Measurements from ENCODE around the gene FAM78A. TPM values are rescaled to one million over a fixed set of nuclear protein-coding genes. Genes with fewer than 3 reads are reported as not detected.

The FAM78A gene
- polyA plus RNA-seq, 1 experiment, result 1.1 TPM

DNA sequence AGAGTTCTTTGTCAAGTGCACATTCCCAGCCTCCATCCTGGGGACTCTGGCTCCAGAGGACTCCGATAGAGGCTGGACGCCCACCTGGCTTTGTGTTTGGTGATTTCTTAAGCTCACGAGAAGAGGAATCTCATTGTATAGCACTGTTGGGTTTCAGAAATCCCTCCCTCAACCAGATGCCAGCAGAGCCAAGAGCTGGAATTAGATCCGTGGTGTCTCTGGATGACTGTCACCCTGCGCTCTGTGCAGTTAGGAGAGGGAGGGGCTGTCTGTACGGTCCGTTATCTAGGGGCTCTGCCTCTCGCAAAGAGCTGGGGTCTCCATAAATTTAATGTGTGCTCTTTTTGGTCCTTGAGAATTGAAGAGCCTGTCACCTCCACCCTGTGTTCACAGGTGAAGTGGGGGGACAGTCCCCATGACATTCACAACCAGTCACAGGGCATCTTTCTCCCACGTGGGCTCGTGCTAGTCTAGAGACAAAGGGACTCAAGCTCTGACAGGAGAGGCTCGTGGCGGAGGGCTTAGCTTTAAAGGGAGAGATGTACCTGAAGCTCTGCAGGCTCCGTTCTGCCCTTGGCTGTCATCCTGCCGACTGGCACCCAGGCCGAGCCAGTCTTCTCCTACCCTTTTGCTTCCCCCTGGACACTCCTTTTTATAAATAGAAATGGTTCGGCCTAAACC, 41.4 kb downstream of the FAM78A start:
- no peak for DNase-seq (ENCODE audit: low read depth)
- Histone ChIP-seq H3K36me3 (ENCODE audit: control insufficient read depth, insufficient read depth, low read length) (peaks cover 21% of the 10 kb centered on the region), H3K27me3 (ENCODE audit: control insufficient read depth, insufficient read depth, low read length) (no peaks in the 10 kb centered on the region), H3K4me3 (ENCODE audit: low read depth, low read length) (no peak overlapping the region)
- TF ChIP-seq, protein P1, sequence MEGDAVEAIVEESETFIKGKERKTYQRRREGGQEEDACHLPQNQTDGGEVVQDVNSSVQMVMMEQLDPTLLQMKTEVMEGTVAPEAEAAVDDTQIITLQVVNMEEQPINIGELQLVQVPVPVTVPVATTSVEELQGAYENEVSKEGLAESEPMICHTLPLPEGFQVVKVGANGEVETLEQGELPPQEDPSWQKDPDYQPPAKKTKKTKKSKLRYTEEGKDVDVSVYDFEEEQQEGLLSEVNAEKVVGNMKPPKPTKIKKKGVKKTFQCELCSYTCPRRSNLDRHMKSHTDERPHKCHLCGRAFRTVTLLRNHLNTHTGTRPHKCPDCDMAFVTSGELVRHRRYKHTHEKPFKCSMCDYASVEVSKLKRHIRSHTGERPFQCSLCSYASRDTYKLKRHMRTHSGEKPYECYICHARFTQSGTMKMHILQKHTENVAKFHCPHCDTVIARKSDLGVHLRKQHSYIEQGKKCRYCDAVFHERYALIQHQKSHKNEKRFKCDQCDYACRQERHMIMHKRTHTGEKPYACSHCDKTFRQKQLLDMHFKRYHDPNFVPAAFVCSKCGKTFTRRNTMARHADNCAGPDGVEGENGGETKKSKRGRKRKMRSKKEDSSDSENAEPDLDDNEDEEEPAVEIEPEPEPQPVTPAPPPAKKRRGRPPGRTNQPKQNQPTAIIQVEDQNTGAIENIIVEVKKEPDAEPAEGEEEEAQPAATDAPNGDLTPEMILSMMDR (IDR thresholded peaks at IDR 0.05; ENCODE audit: insufficient read depth, low read depth, low read length), result no peak
- CTCF ChIA-PET, result no interaction called here
- POLR2A ChIA-PET, result no interaction called here

DNA sequence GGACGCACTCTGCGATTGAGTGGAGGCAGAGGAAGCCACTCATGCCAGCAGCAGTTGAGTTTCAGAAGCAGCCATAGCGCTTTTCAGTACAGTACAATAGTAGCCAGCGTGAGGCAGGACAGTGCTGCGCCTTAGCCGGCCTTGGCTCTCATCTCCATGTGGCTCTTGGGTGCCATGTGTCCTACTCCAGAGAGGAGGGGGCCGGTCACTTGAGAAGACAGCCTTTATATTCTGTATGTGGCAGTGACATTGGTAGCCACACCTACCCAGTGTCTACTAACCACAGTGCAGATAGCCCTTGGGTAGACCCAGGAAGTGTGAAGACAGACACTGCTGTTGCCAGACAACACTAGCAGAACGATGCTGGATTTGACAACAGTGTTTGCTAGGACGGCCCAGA, 42.3 kb downstream of the FAM78A start:
- Histone ChIP-seq H3K4me3 (ENCODE audit: low read depth, low read length) (no peak overlapping the region), H3K36me3 (ENCODE audit: control insufficient read depth, insufficient read depth, low read length) (peaks cover 21% of the 10 kb centered on the region), H3K27me3 (ENCODE audit: control insufficient read depth, insufficient read depth, low read length) (no peaks in the 10 kb centered on the region)
- POLR2A ChIA-PET, result no interaction called here
- DNase-seq (ENCODE audit: low read depth), result no peak
- CTCF ChIA-PET, result no interaction called here
- TF ChIP-seq, protein P1 (IDR thresholded peaks at IDR 0.05; ENCODE audit: insufficient read depth, low read depth, low read length), result no peak

DNA sequence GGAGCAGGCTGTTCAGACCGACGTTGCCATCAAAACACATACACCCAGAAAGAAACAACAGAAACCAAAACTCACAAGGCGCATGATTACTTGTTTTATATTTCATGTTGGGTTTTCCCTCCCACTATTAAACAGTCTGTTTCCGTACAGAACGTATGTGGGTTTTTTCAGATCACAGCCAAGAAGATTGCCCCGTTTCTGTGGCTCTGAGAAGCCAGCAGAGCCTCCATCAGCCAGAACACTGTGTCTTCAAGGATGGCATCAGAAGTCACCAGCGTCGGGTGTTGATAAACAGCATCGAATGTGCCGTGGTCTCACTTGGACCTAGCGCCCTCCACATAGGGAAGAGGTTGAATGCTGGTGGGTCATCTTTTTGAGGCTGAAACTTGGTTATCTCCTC, 42.8 kb downstream of the FAM78A start:
- TF ChIP-seq, protein P1 (IDR thresholded peaks at IDR 0.05; ENCODE audit: insufficient read depth, low read depth, low read length), result no peak
- H3K36me3 ChIP-seq (ENCODE audit: control insufficient read depth, insufficient read depth, low read length), result peaks cover 21% of the 10 kb centered on the region
- POLR2A ChIA-PET, result no interaction called here
- no peaks in the 10 kb centered on the region for H3K27me3 ChIP-seq (ENCODE audit: control insufficient read depth, insufficient read depth, low read length)
- CTCF ChIA-PET, result interaction anchor here (0.8 to 1.1 kb wide), 2 partner anchors 9 to 102 kb away, joined by 3 read pairs; no protein-coding TSS in a partner anchor
- no peak for DNase-seq (ENCODE audit: low read depth)
- no peak overlapping the region for H3K4me3 ChIP-seq (ENCODE audit: low read depth, low read length)

DNA sequence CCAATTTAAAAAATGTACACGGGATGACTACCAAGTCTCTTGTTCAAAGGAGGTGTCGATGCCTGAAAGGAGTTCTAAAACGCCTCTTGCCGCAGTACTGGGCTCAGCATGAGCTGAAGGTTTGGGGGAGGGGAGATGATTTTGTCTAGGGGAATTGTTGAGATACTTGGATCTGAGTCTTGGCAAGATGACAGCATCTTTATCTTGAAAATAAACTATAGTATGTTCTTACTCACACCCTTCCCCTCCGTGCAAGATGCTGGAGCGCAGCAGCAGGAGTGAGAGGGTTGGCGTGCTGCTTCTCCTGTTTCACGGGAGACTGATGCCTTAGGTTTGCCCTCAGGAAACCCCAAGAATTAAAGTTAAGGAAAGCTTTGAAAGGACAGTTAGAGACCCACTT, 47.3 kb downstream of the FAM78A start:
- no peak for DNase-seq (ENCODE audit: low read depth)
- TF ChIP-seq, protein P1 (IDR thresholded peaks at IDR 0.05; ENCODE audit: insufficient read depth, low read depth, low read length), result no peak
- POLR2A ChIA-PET, result no interaction called here
- Histone ChIP-seq H3K4me3 (ENCODE audit: low read depth, low read length) (no peak overlapping the region), H3K36me3 (ENCODE audit: control insufficient read depth, insufficient read depth, low read length) (peaks cover 18% of the 10 kb centered on the region), H3K27me3 (ENCODE audit: control insufficient read depth, insufficient read depth, low read length) (no peaks in the 10 kb centered on the region)
- CTCF ChIA-PET, result no interaction called here

DNA sequence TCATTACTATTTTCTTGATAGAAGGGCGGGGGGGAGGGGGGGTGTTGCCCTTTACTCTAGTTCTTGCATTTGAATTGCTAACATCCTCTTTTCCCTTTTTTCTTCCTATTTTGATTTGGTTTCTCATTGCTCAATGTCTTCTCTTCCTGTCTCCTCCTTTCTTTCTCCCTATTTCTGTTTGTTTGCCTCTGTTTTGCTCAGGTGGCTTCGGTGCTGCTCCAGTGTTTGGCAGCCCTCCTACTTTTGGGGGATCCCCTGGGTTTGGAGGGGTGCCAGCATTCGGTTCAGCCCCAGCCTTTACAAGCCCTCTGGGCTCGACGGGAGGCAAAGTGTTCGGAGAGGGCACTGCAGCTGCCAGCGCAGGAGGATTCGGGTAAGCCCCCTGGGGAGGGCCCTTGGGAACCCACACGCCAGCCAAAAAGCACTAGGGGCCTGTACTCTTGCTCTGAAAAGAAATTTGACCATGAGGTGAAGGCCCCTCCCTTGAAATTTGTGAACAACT, 48.3 kb downstream of the FAM78A start:
- H3K36me3 ChIP-seq (ENCODE audit: control insufficient read depth, insufficient read depth, low read length), result peaks cover 9% of the 10 kb centered on the region
- CTCF ChIA-PET, result interaction anchor here (1.2 kb wide), 1 partner anchor 13 kb away, joined by 3 read pairs; no protein-coding TSS in a partner anchor

More for the DNA sequence above, 48.3 kb downstream of the FAM78A start:
- DNase-seq (ENCODE audit: low read depth), result no peak
- H3K27me3 ChIP-seq (ENCODE audit: control insufficient read depth, insufficient read depth, low read length), result no peaks in the 10 kb centered on the region
- TF ChIP-seq, protein P1 (IDR thresholded peaks at IDR 0.05; ENCODE audit: insufficient read depth, low read depth, low read length), result no peak
- POLR2A ChIA-PET, result no interaction called here
- no peak overlapping the region for H3K4me3 ChIP-seq (ENCODE audit: low read depth, low read length)
